GM19025 (cell line): ENCODE results near the gene PAWR.
"Not testable (repeated sequence)": the region's sequence is repeated elsewhere in the genome, so short reads cannot be mapped to it uniquely, and the experiment has no call there.

ENCODE experiments used
- ATAC-seq: cut with Tn5 transposase; IDR thresholded peaks from one replicate; pipeline ENCODE4 v1.9.1; 2021; ENCODE audit warnings: mild to moderate bottlenecking, low read depth, moderate library complexity; ENCODE audit not compliant: unreplicated experiment

PAWR gene

GRCh38 chr12:79597910-79598309 is 92.9 kb downstream of the PAWR start:
- no peak for ATAC-seq

- ATAC-seq: no peak
Observed at GRCh38 chr12:79596719-79597350, 93.9 kb downstream of the PAWR start.

GRCh38 chr12:79595273-79595672 is 95.5 kb downstream of the PAWR start:
- no peak for ATAC-seq

GRCh38 chr12:79592865-79593264 is 97.9 kb downstream of the PAWR start:
- no peak for ATAC-seq

GRCh38 chr12:79591988-79592387 is 98.8 kb downstream of the PAWR start:
- ATAC-seq: no peak

- no peak for ATAC-seq
Observed at GRCh38 chr12:79590751-79591150, 100.0 kb downstream of the PAWR start.

- no peak for ATAC-seq
Observed at GRCh38 chr12:79587368-79587767, 103.4 kb downstream of the PAWR start.

GRCh38 chr12:79585147-79585546 is 105.6 kb downstream of the PAWR start:
- no peak for ATAC-seq

- ATAC-seq: no peak
Observed at GRCh38 chr12:79573820-79574219, 116.9 kb downstream of the PAWR start.

- no peak for ATAC-seq
Observed at GRCh38 chr12:79569679-79570078, 121.1 kb downstream of the PAWR start.

- ATAC-seq: no peak
Observed at GRCh38 chr12:79567175-79567563, 123.6 kb downstream of the PAWR start.

GRCh38 chr12:79566452-79567174 is 124.2 kb downstream of the PAWR start:
- no peak for ATAC-seq

- ATAC-seq: not testable (repeated sequence)
Observed at GRCh38 chr12:79564727-79565350, 125.9 kb downstream of the PAWR start.

- no peak for ATAC-seq
Observed at GRCh38 chr12:79563021-79563740, 127.6 kb downstream of the PAWR start.

- ATAC-seq: no peak
Observed at GRCh38 chr12:79561401-79562132, 129.2 kb downstream of the PAWR start.

GRCh38 chr12:79560225-79560889 is 130.4 kb downstream of the PAWR start:
- ATAC-seq: no peak

- ATAC-seq: no peak
Observed at GRCh38 chr12:79559591-79559990, 131.2 kb downstream of the PAWR start.

- ATAC-seq: no peak
Observed at GRCh38 chr12:79558924-79559469, 131.8 kb downstream of the PAWR start.

GRCh38 chr12:79557690-79558315 is 133.0 kb downstream of the PAWR start:
- ATAC-seq: no peak
